Measurements from ENCODE around the gene ZNF573. TPM values are rescaled to one million over a fixed set of nuclear protein-coding genes. Genes with fewer than 3 reads are reported as not detected.
A peak's percentile ranks its signal among the peaks of the same experiment; 100 is the strongest.

ZNF573 gene
- total RNA-seq, 3 donors from 2014 or later, result 6.2 to 16.7 (median 11.6) TPM

GRCh38 chr19:37692956-37693620 is 86.3 kb downstream of the ZNF573 start:
- H3K27ac ChIP-seq, result no peak overlapping the region
- no peak for TF ChIP-seq CTCF (IDR thresholded peaks at IDR 0.05)
- no peak for TF ChIP-seq POLR2A (IDR thresholded peaks at IDR 0.05)
- no peak for TF ChIP-seq POLR2AphosphoS5 (IDR thresholded peaks at IDR 0.05)
- intact Hi-C loops (cut with DNase I; ENCODE audit: low total_unique reads), result no loop called here

GRCh38 chr19:37691881-37692504 is 87.4 kb downstream of the ZNF573 start:
- Histone ChIP-seq H3K36me3 (no peaks in the 10 kb centered on the region), H3K9me3 (peaks cover 6 to 20% of the 10 kb centered on the region in 2 donors), H3K4me3 (peak overlapping the region; percentile 42 to 89 (median 64)), H3K27me3 (no peaks in the 10 kb centered on the region), H3K4me1 (no peaks in the 10 kb centered on the region), H3K27ac (peak overlapping the region; percentile 71 to 81)
- TF ChIP-seq POLR2A (IDR thresholded peaks at IDR 0.05) (no peak), CTCF (IDR thresholded peaks at IDR 0.05) (no peak), POLR2AphosphoS5 (IDR thresholded peaks at IDR 0.05) (peak in 1 of 3 donors; percentile 25)
- intact Hi-C loops (cut with DNase I; ENCODE audit: low total_unique reads), result no loop called here
- DNase-seq (ENCODE audit: low spot score in 2 of 2), result peak; percentile 46 to 66

More at GRCh38 chr19:37692956-37693620, 86.3 kb downstream of the ZNF573 start:
- H3K4me3 ChIP-seq, result peak overlapping the region in 1 of 3 donors; percentile 89
- H3K9me3 ChIP-seq, result peaks cover 15 to 19% of the 10 kb centered on the region in 2 donors
- no peaks in the 10 kb centered on the region for H3K36me3 ChIP-seq
- no peak for DNase-seq (ENCODE audit: low spot score in 2 of 2)
- H3K4me1 ChIP-seq, result no peaks in the 10 kb centered on the region
- no peaks in the 10 kb centered on the region for H3K27me3 ChIP-seq

Other genes with a start within 250 kb of the ZNF573 start
- gene ZNF571, start 184.8 kb downstream of the ZNF573 start, total RNA-seq, result 10 to 100 TPM in 1 of 3 donors, 1 to 10 TPM in 2; 5.3 to 12.6 (median 9.2) TPM
- 1 to 10 TPM; 1.8 to 9.7 (median 6.6) TPM for gene ZNF540, start 184.7 kb downstream of the ZNF573 start, total RNA-seq
- 10 to 100 TPM in 2 of 3 donors, 1 to 10 TPM in 1; 4.8 to 18.1 (median 11.1) TPM for gene ZFP30, start 124.1 kb downstream of the ZNF573 start, total RNA-seq
- gene ZNF607, start 59.8 kb downstream of the ZNF573 start, total RNA-seq, result 1 to 10 TPM; 1.4 to 8.5 (median 5.6) TPM
- gene WDR87, start 127.0 kb upstream of the ZNF573 start, total RNA-seq, result not detected
- gene SIPA1L3, start 127.6 kb upstream of the ZNF573 start, total RNA-seq, result 10 to 100 TPM in 2 of 3 donors, 1 to 10 TPM in 1; 9.6 to 29.8 (median 28.5) TPM

Data from breast epithelium (tissue), 4 donors.